K562 (cell line): Measurements from ENCODE around the gene HRAS. TPM values are rescaled to one million over a fixed set of nuclear protein-coding genes. Genes with fewer than 3 reads are reported as not detected.

Experiments used
- ATAC-seq: fragments of 200-7000 bp; cut with Tn5 transposase; 3 replicates; pipeline ENCODE4 v1.9.1; 2020; ENCODE audit warnings: moderate library complexity
- BruUV-seq: library from RNA; stranded (reverse); fragments of 400-500 nt; replicated peaks from 2 replicates; lab custom pipeline; 2021; lab: Mats Ljungman, UMichigan
- CTCF ChIA-PET: fragments of 300-600 bp; formaldehyde crosslinking; extraction: SDS; loops from one replicate; lab custom pipeline; 2021; ENCODE audit warnings: low intra/inter-chr PET ratio; lab: Yijun Ruan, JAX
- POLR2A ChIA-PET: fragments of 300-600, 350-650 bp; sonication (Branson Sonifier 250); formaldehyde crosslinking; extraction: SDS; loops from one replicate; lab custom pipeline; 2021; ENCODE audit warnings: antibody characterized with exemption, inconsistent platforms; lab: Yijun Ruan, JAX
- DNase-seq, 4 experiments: peaks; one replicate each; pipeline versions ENCODE4 v3.0.0 to v3.0.0-alpha.2; 2011 to 2018; ENCODE audit warnings: low spot score in 3 of 4, mixed read lengths in 3 of 4; ENCODE audit errors: extremely low read depth in 1 of 4
- FAIRE-seq: peaks from 2 replicates; lab custom pipeline; 2011; peaks lifted over from hg19 to GRCh38; lab: Jason Lieb, UNC
- H2AFZ ChIP-seq: 2 replicates; pipeline ENCODE4 v1.6.0; 2011; ENCODE audit warnings: low read depth, low read length, control low read depth, inconsistent platforms
- H3K27ac ChIP-seq: fragments of 200-600 bp; 3 replicates; pipeline ENCODE4 v1.8.0; 2011; ENCODE audit warnings: low read depth, mild to moderate bottlenecking, control low read depth, inconsistent platforms, low read length, moderate library complexity, mixed read lengths; ENCODE audit errors: extremely low read depth
- H3K27me3 ChIP-seq, 2 experiments: fragments of 300-600 bp in 1 of 2; 2 replicates in 1 of 2; 3 replicates in 1 of 2; pipeline versions ENCODE4 v1.6.0 to v1.8.0; 2011; ENCODE audit warnings: inconsistent platforms in 2 of 2, low read length in 2 of 2, mild to moderate bottlenecking in 1 of 2, mixed read lengths in 1 of 2, moderate library complexity in 1 of 2; ENCODE audit not compliant: control insufficient read depth in 2 of 2, insufficient read depth in 2 of 2
- H3K36me3 ChIP-seq: fragments of 300-600 bp; 3 replicates; pipeline ENCODE4 v1.8.0; 2011; ENCODE audit warnings: mild to moderate bottlenecking, low read length, inconsistent platforms; ENCODE audit not compliant: control insufficient read depth, insufficient read depth
- H3K4me1 ChIP-seq, 2 experiments: fragments of 200-600 bp in 1 of 2; replicated peaks in 1 of 2; 2 replicates in 1 of 2; 3 replicates in 1 of 2; pipeline versions ENCODE4 v1.5.1 to v1.8.0; 2011; ENCODE audit warnings: inconsistent platforms in 2 of 2, low read length in 2 of 2, mild to moderate bottlenecking in 1 of 2, mixed read lengths in 1 of 2, moderate library complexity in 1 of 2; ENCODE audit not compliant: control insufficient read depth in 2 of 2, insufficient read depth in 2 of 2
- H3K4me2 ChIP-seq: 2 replicates; pipeline ENCODE4 v1.6.1; 2011; ENCODE audit warnings: low read length, control low read depth, inconsistent platforms, mixed read lengths; ENCODE audit not compliant: insufficient read depth
- H3K4me3 ChIP-seq: fragments of 200-600 bp; sonication (generic), shearing (Covaris generic); 2 replicates; pipeline ENCODE4 v1.5.1; 2016; ENCODE audit warnings: control low read depth, inconsistent platforms
- H3K79me2 ChIP-seq: fragments of 200-600 bp; 3 replicates; pipeline ENCODE4 v1.8.0; 2011; ENCODE audit warnings: low read length, inconsistent platforms; ENCODE audit not compliant: control insufficient read depth, insufficient read depth
- H3K9ac ChIP-seq, 2 experiments: 2 replicates each; pipeline versions ENCODE4 v1.6.0 to v1.6.1; 2011; ENCODE audit warnings: low read depth in 2 of 2, low read length in 2 of 2, control low read depth in 1 of 2, inconsistent platforms in 1 of 2, mild to moderate bottlenecking in 1 of 2, mixed read lengths in 1 of 2; ENCODE audit not compliant: insufficient read depth in 1 of 2
- H3K9me1 ChIP-seq: one replicate; pipeline ENCODE4 v1.6.0; 2011; ENCODE audit warnings: inconsistent platforms, mild to moderate bottlenecking, low read length, moderate library complexity; ENCODE audit not compliant: control insufficient read depth, insufficient read depth
- H3K9me3 ChIP-seq: replicated peaks from 2 replicates; pipeline ENCODE4 v1.5.1; 2011; ENCODE audit warnings: low read depth, low read length, inconsistent platforms; ENCODE audit not compliant: control insufficient read depth, insufficient read depth
- H4K20me1 ChIP-seq: replicated peaks from 2 replicates; pipeline ENCODE4 v1.6.1; 2011; ENCODE audit warnings: low read length, inconsistent platforms, mixed read lengths; ENCODE audit not compliant: control insufficient read depth, insufficient read depth
- CTCF ChIP-seq, 3 experiments: IDR thresholded peaks in 2 of 3; conservative IDR thresholded peaks in 1 of 3; 2 replicates each; pipeline ENCODE4 v1.5.1; 2011 to 2012; ENCODE audit warnings: low read length in 3 of 3, mild to moderate bottlenecking in 3 of 3, control low read depth in 2 of 3, improper control_type of control experiment in 1 of 3, inconsistent platforms in 1 of 3, low read depth in 1 of 3, mixed read lengths in 1 of 3, moderate library complexity in 1 of 3; ENCODE audit not compliant: insufficient read depth in 2 of 3
- DIDO1 ChIP-seq: fragments of 450-650 bp; IDR thresholded peaks from 2 replicates; pipeline ENCODE4 v1.6.1; 2016; ENCODE audit warnings: low read depth, missing biosample characterization, missing genetic modification characterization
- E4F1 ChIP-seq: fragments of 250-450 bp; sonication (Bioruptor Pico); IDR thresholded peaks from 2 replicates; pipeline ENCODE4 v1.5.0; 2021; ENCODE audit warnings: mild to moderate bottlenecking, borderline replicate concordance
- ETV1 ChIP-seq: fragments of 450-650 bp; conservative IDR thresholded peaks from 2 replicates; pipeline ENCODE4 v1.6.1; 2016; ENCODE audit warnings: missing genetic modification characterization, control low read depth, low read depth, missing compliant biosample characterization
- MYNN ChIP-seq, 2 experiments: sonication (generic); formaldehyde crosslinking in 1 of 2; IDR thresholded peaks; 2 replicates each; pipeline versions ENCODE4 v1.5.0 to v1.6.1; 2016 to 2020; ENCODE audit warnings: antibody characterized with exemption in 1 of 2, missing genetic modification reagents in 1 of 2
- POLR2G ChIP-seq: fragments of 200-400 bp; formaldehyde crosslinking; IDR thresholded peaks from 2 replicates; pipeline ENCODE4 v1.6.1; 2017; ENCODE audit warnings: low read depth, mild to moderate bottlenecking, antibody characterized with exemption, low read length, moderate library complexity
- RBFOX2 ChIP-seq: fragments of 200-400 bp; formaldehyde crosslinking; IDR thresholded peaks from 2 replicates; pipeline ENCODE4 v1.6.1; 2017; ENCODE audit warnings: low read depth, mild to moderate bottlenecking, low read length, moderate library complexity
- TFAM ChIP-seq: fragments of 250-450 bp; sonication (Bioruptor Pico); conservative IDR thresholded peaks from 2 replicates; pipeline ENCODE4 v1.5.0; 2021; ENCODE audit warnings: mild to moderate bottlenecking, moderate library complexity
- ZBTB1 ChIP-seq: sonication (generic); formaldehyde crosslinking; IDR thresholded peaks from 2 replicates; pipeline ENCODE4 v1.8.1; 2023; ENCODE audit warnings: missing genetic modification reagents, low read depth, mild to moderate bottlenecking, borderline replicate concordance
- ZKSCAN8 ChIP-seq: fragments of 200-800 bp; sonication (Bioruptor generic); IDR thresholded peaks from 2 replicates; pipeline ENCODE4 v1.6.1; 2016; ENCODE audit warnings: missing genetic modification characterization, missing compliant biosample characterization
- ZNF224 ChIP-seq: sonication (generic); formaldehyde crosslinking; IDR thresholded peaks from 2 replicates; pipeline ENCODE4 v1.8.0; 2022; ENCODE audit warnings: mild to moderate bottlenecking, missing genetic modification reagents
- ZNF232 ChIP-seq: sonication (generic); formaldehyde crosslinking; IDR thresholded peaks from 2 replicates; pipeline ENCODE4 v1.8.0; 2022; ENCODE audit warnings: mild to moderate bottlenecking, missing genetic modification reagents
- ZNF79 ChIP-seq: fragments of 250-450 bp; sonication (Bioruptor Pico); IDR thresholded peaks from 2 replicates; pipeline ENCODE4 v1.4.0; 2020; ENCODE audit warnings: low read depth, mild to moderate bottlenecking, moderate library complexity
- WGBS: fragments of 100-300 bp; shearing (Covaris generic); methylation state at CpG from one replicate; pipeline ENCODE4 v1.1.6; 2016; ENCODE audit warnings: low coverage, mixed read lengths; ENCODE audit not compliant: insufficient coverage; ENCODE audit errors: missing lambda C conversion rate; 5-methylcytosine and 5-hydroxymethylcytosine counted together
- in situ Hi-C: fragments of 300-500 bp; cut with MboI; formaldehyde crosslinking; loops from 4 replicates; pipeline ENCODE4 v1.15.0; 2018; ENCODE audit warnings: inconsistent platforms, mixed read lengths
- intact Hi-C: fragments of 100-400 bp; cut with micrococcal nuclease; formaldehyde crosslinking; loops from 2 replicates; pipeline ENCODE4 v1.14.2; 2022
- polyA plus RNA-seq, 8 experiments: library from polyadenylated mRNA; depleted of rRNA in 4 of 8; stranded (reverse) in 5 of 8; unstranded in 3 of 8; fragments of >200 nt; fragmentation: Nextera tagmentation in 2 of 8; fragmentation: Illumina TruSeq in 1 of 8; extraction: Ambion mirVana in 2 of 8; extraction: Trizol in 1 of 8; gene quantifications; 2 replicates each; pipeline versions ENCODE4 v1.2.1 to v1.2.3, GENCODE V29; 2011 to 2014; ENCODE audit warnings: inconsistent platforms in 1 of 8, missing spikeins in 1 of 8
- total RNA-seq, 7 experiments: library from RNA; depleted of rRNA in 6 of 7; stranded (reverse); fragments of >200 nt in 6 of 7; fragmentation: Illumina TruSeq in 2 of 7; extraction: Trizol in 2 of 7; gene quantifications; 2 replicates each; pipeline versions ENCODE4 v1.2.1 to v1.2.3, GENCODE V29; 2011 to 2021; ENCODE audit warnings: low replicate concordance in 1 of 7

The HRAS gene
- total and polyA plus RNA-seq, 9 of the 15 experiments (the other 6 are each of a cell fraction or from before 2014, with no cell fraction given), result 2.8 to 73.5 (median 29.6) TPM

GRCh38 chr11:565921-566509 is 30.6 kb upstream of the HRAS start:
- in situ Hi-C loops, result no loop called here
- H3K9ac ChIP-seq, result peak overlapping the region in 1 of 2 experiments; percentile 81; a peak in 2 of 4 replicates

More at GRCh38 chr11:565921-566509, 30.6 kb upstream of the HRAS start:
- 62% methylated on average over 8 of the region's 12 CpGs for WGBS
- Histone ChIP-seq H3K36me3 (peaks cover 33% of the 10 kb centered on the region; the same call in 2 of the 3 replicates), H3K4me1 (peaks cover 30 to 74% of the 10 kb centered on the region in 2 experiments), H3K4me2 (peak overlapping the region; percentile 27; the same call in 1 of the 2 replicates), H3K27me3 (no peaks in the 10 kb centered on the region), H3K4me3 (no peak overlapping the region), H3K9me1 (no peaks in the 10 kb centered on the region), H3K27ac (no peak overlapping the region; the same call in 2 of the 3 replicates), H2AFZ (no peak overlapping the region), H4K20me1 (0 out of 2 replicates have a peak, but pooled peaks cover 5% of the 10 kb centered on the region), H3K79me2 (peaks cover 45% of the 10 kb centered on the region), H3K9me3 (no peaks in the 10 kb centered on the region)
- TF ChIP-seq TFAM, result no peak
- no peak for TF ChIP-seq ZNF232 (CRISPR knock-in tag)
- peak; percentile 26; the same call in 1 of the 2 replicates for TF ChIP-seq MYNN (IDR thresholded peaks at IDR 0.05)
- no peak for TF ChIP-seq MYNN (CRISPR knock-in tag; IDR thresholded peaks at IDR 0.05)
- no peak for TF ChIP-seq E4F1 (CRISPR knock-in tag)
- TF ChIP-seq ZNF224 (CRISPR knock-in tag), result no peak
- TF ChIP-seq DIDO1 (tag), result no peak
- TF ChIP-seq ETV1, result no peak
- no peak for TF ChIP-seq ZNF79 (CRISPR knock-in tag)
- 0 out of 6 replicates have a peak, but pooled peaks of 1 of the 3 experiments have one; percentile 24 for TF ChIP-seq CTCF (IDR thresholded peaks at IDR 0.05 in 2 of 3, conservative IDR thresholded peaks at IDR 0.05 in 1 of 3; ENCODE audit: insufficient read depth in 2 of 3, low read depth in 1 of 3, low read length in 3 of 3)
- peak; percentile 47 for TF ChIP-seq POLR2G
- peak; percentile 23; the same call in 1 of the 2 replicates for TF ChIP-seq RBFOX2
- TF ChIP-seq ZBTB1, result no peak
- no peak for TF ChIP-seq ZKSCAN8 (CRISPR knock-in tag)
- intact Hi-C loops, result loop anchor here (10.0 kb wide), 1 partner anchor 229 kb away; the partner anchor contains the start of genes CEND1 and SLC25A22
- FAIRE-seq (no peak), ATAC-seq (no peak), DNase-seq (no peak)
- ChIA-PET POLR2A (interaction anchor here (0.5 to 1.9 kb wide), 4 partner anchors 9 to 996 kb away, joined by 3 to 6 read pairs (median 5); no protein-coding TSS in a partner anchor), CTCF (no interaction called here)
- BruUV-seq, result no TSS peak
